Esophagus squamous epithelium (tissue), 4 donors: Measurements from ENCODE around the gene ZNF628.

ENCODE experiments used
- CTCF ChIP-seq, 6 experiments: fragments of 450-650 bp in 4 of 6; fragments of 200-600 bp in 2 of 6; sonication (generic) in 2 of 6; IDR thresholded peaks; one replicate each; pipeline ENCODE4 v1.5.1; 2016 to 2019; ENCODE audit warnings: antibody characterized with exemption in 6 of 6, mild to moderate bottlenecking in 4 of 6, moderate library complexity in 4 of 6
- POLR2A ChIP-seq, 4 donors: fragments of 450-650 bp; IDR thresholded peaks; one replicate each; pipeline ENCODE4 v1.6.1; 2017; ENCODE audit warnings: antibody characterized with exemption in 4 of 4, mild to moderate bottlenecking in 4 of 4, moderate library complexity in 3 of 4

- TF ChIP-seq CTCF (IDR thresholded peaks at IDR 0.05), result no peak
- TF ChIP-seq POLR2A (IDR thresholded peaks at IDR 0.05), result no peak
Measured at GRCh38 chr19:55479045-55479444, 2.6 kb downstream of the ZNF628 start.
